Caco-2 (cell line): ENCODE results near the gene ELP4. TPM values are rescaled to one million over a fixed set of nuclear protein-coding genes. Genes with fewer than 3 reads are reported as not detected.

Experiments used
- BruUV-seq: library from RNA; stranded (reverse); fragments of 400-500 nt; replicated peaks from 2 replicates; lab custom pipeline; 2021; lab: Mats Ljungman, UMichigan
- CTCF ChIA-PET: fragments of 300-600 bp; sonication (Branson Sonifier 250); formaldehyde crosslinking; loops from one replicate; lab custom pipeline; 2022; ENCODE audit warnings: antibody characterized with exemption; lab: Charles Lee
- POLR2A ChIA-PET: fragments of 300-600 bp; sonication (Branson Sonifier 250); formaldehyde crosslinking; loops from one replicate; lab custom pipeline; 2022; ENCODE audit warnings: antibody characterized with exemption; lab: Charles Lee
- DNase-seq, 2 experiments: peaks; one replicate each; pipeline versions ENCODE4 v3.0.0 to v3.0.0-alpha.2; 2020 to 2022
- H3K27me3 ChIP-seq: replicated peaks from 2 replicates; pipeline ENCODE4 v1.6.0; 2011; ENCODE audit warnings: low read length; ENCODE audit not compliant: control insufficient read depth, insufficient read depth
- H3K36me3 ChIP-seq: 2 replicates; pipeline ENCODE4 v1.5.1; 2011; ENCODE audit warnings: low read length; ENCODE audit not compliant: control insufficient read depth, insufficient read depth
- H3K4me1 ChIP-seq: fragments of 250-450 bp; sonication (Bioruptor Pico); 2 replicates; pipeline ENCODE4 v1.5.1; 2020; ENCODE audit warnings: mild to moderate bottlenecking
- H3K4me3 ChIP-seq: 2 replicates; pipeline ENCODE4 v1.5.1; 2011; ENCODE audit warnings: low read depth, mild to moderate bottlenecking, control low read depth, low read length
- H3K9me3 ChIP-seq: fragments of 250-450 bp; sonication (Bioruptor Pico); 2 replicates; pipeline ENCODE4 v1.5.1; 2020; ENCODE audit warnings: mild to moderate bottlenecking, moderate library complexity
- H3K27ac Mint-ChIP-seq: one replicate; pipeline ENCODE4 v1.8.0; 2022; ENCODE audit warnings: mixed read lengths; ENCODE audit not compliant: unreplicated experiment
- H3K27me3 Mint-ChIP-seq: one replicate; pipeline ENCODE4 v1.8.0; 2022; ENCODE audit warnings: mixed read lengths; ENCODE audit not compliant: insufficient read depth, unreplicated experiment
- H3K36me3 Mint-ChIP-seq: one replicate; pipeline ENCODE4 v1.8.0; 2022; ENCODE audit warnings: mild to moderate bottlenecking, mixed read lengths; ENCODE audit not compliant: insufficient read depth, unreplicated experiment
- H3K4me1 Mint-ChIP-seq: one replicate; pipeline ENCODE4 v1.8.0; 2022; ENCODE audit warnings: low read depth, mixed read lengths; ENCODE audit not compliant: unreplicated experiment
- H3K4me3 Mint-ChIP-seq: one replicate; pipeline ENCODE4 v1.8.0; 2022; ENCODE audit warnings: mild to moderate bottlenecking, moderate library complexity, mixed read lengths; ENCODE audit not compliant: unreplicated experiment
- H3K9me3 Mint-ChIP-seq: one replicate; pipeline ENCODE4 v1.8.0; 2022; ENCODE audit warnings: mixed read lengths; ENCODE audit not compliant: unreplicated experiment
- intact Hi-C: fragments of 100-400 bp; cut with micrococcal nuclease; formaldehyde crosslinking; loops from one replicate; pipeline ENCODE4 v1.10.0; 2022; ENCODE audit not compliant: unreplicated experiment
- total RNA-seq: library from RNA; stranded (reverse); gene quantifications from 2 replicates; pipeline ENCODE4 v1.2.3, GENCODE V29; 2022
- TF ChIP-seq, protein P1 (sequence below), 2 experiments: fragments of 200-600 bp in 1 of 2; IDR thresholded peaks; 1 replicate in 1 of 2; 2 replicates in 1 of 2; pipeline versions ENCODE4 v1.5.1 to v1.8.0; 2011 to 2022; ENCODE audit warnings: antibody characterized with exemption in 1 of 2, control low read depth in 1 of 2, inconsistent platforms in 1 of 2, low read depth in 1 of 2, low read length in 1 of 2, mild to moderate bottlenecking in 1 of 2, moderate library complexity in 1 of 2; ENCODE audit not compliant: insufficient read depth in 1 of 2, severe bottlenecking in 1 of 2, unreplicated experiment in 1 of 2

The ELP4 gene
- total RNA-seq, 1 experiment from 2014 or later = 18.8 TPM

- DNase-seq = no peak
- CTCF ChIA-PET = no interaction called here
- no peaks in the 10 kb centered on the region for H3K9me3 Mint-ChIP-seq
- POLR2A ChIA-PET = no interaction called here
- H3K4me1 ChIP-seq = peaks cover 11% of the 10 kb centered on the region; the same call in 1 of the 2 replicates
- intact Hi-C loops = loop anchor here (10.0 kb wide), 2 partner anchors 314 to 766 kb away; partner anchors contain the start of genes EIF3M, ELP4 and IMMP1L
- no peak overlapping the region for H3K4me3 Mint-ChIP-seq
- no peaks in the 10 kb centered on the region for H3K36me3 Mint-ChIP-seq
- H3K9me3 ChIP-seq = no peaks in the 10 kb centered on the region
- H3K27me3 Mint-ChIP-seq = peaks cover 28% of the 10 kb centered on the region
- H3K4me3 ChIP-seq = no peak overlapping the region
- H3K27ac Mint-ChIP-seq = no peak overlapping the region
- TF ChIP-seq, protein P1, sequence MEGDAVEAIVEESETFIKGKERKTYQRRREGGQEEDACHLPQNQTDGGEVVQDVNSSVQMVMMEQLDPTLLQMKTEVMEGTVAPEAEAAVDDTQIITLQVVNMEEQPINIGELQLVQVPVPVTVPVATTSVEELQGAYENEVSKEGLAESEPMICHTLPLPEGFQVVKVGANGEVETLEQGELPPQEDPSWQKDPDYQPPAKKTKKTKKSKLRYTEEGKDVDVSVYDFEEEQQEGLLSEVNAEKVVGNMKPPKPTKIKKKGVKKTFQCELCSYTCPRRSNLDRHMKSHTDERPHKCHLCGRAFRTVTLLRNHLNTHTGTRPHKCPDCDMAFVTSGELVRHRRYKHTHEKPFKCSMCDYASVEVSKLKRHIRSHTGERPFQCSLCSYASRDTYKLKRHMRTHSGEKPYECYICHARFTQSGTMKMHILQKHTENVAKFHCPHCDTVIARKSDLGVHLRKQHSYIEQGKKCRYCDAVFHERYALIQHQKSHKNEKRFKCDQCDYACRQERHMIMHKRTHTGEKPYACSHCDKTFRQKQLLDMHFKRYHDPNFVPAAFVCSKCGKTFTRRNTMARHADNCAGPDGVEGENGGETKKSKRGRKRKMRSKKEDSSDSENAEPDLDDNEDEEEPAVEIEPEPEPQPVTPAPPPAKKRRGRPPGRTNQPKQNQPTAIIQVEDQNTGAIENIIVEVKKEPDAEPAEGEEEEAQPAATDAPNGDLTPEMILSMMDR (IDR thresholded peaks at IDR 0.05; ENCODE audit: insufficient read depth in 1 of 2, low read depth in 1 of 2, low read length in 1 of 2, severe bottlenecking in 1 of 2, unreplicated experiment in 1 of 2) = no peak
- no TSS peak for BruUV-seq
- peaks cover 6% of the 10 kb centered on the region for H3K4me1 Mint-ChIP-seq
- H3K27me3 ChIP-seq = peaks cover 14% of the 10 kb centered on the region
- no peaks in the 10 kb centered on the region for H3K36me3 ChIP-seq
Observed at GRCh38 chr11:31818425-31818755, 308.8 kb downstream of the ELP4 start.

- peaks cover 11% of the 10 kb centered on the region for H3K27me3 ChIP-seq
- Mint-ChIP-seq H3K36me3 (no peaks in the 10 kb centered on the region), H3K4me1 (peaks cover 6% of the 10 kb centered on the region), H3K4me3 (no peak overlapping the region), H3K27me3 (peaks cover 28% of the 10 kb centered on the region), H3K9me3 (no peaks in the 10 kb centered on the region), H3K27ac (no peak overlapping the region)
- ChIA-PET CTCF (no interaction called here), POLR2A (no interaction called here)
- no peaks in the 10 kb centered on the region for H3K9me3 ChIP-seq
- H3K36me3 ChIP-seq = no peaks in the 10 kb centered on the region
- no peak for DNase-seq
- no peak overlapping the region for H3K4me3 ChIP-seq
- intact Hi-C loops = loop anchor here (10.0 kb wide), 2 partner anchors 314 to 766 kb away; partner anchors contain the start of genes EIF3M, ELP4 and IMMP1L
- H3K4me1 ChIP-seq = peaks cover 8% of the 10 kb centered on the region; the same call in 1 of the 2 replicates
- no TSS peak for BruUV-seq
- TF ChIP-seq, protein P1 (IDR thresholded peaks at IDR 0.05; ENCODE audit: insufficient read depth in 1 of 2, low read depth in 1 of 2, low read length in 1 of 2, severe bottlenecking in 1 of 2, unreplicated experiment in 1 of 2) = no peak
Observed at GRCh38 chr11:31818874-31819331, 309.3 kb downstream of the ELP4 start.

DNA sequence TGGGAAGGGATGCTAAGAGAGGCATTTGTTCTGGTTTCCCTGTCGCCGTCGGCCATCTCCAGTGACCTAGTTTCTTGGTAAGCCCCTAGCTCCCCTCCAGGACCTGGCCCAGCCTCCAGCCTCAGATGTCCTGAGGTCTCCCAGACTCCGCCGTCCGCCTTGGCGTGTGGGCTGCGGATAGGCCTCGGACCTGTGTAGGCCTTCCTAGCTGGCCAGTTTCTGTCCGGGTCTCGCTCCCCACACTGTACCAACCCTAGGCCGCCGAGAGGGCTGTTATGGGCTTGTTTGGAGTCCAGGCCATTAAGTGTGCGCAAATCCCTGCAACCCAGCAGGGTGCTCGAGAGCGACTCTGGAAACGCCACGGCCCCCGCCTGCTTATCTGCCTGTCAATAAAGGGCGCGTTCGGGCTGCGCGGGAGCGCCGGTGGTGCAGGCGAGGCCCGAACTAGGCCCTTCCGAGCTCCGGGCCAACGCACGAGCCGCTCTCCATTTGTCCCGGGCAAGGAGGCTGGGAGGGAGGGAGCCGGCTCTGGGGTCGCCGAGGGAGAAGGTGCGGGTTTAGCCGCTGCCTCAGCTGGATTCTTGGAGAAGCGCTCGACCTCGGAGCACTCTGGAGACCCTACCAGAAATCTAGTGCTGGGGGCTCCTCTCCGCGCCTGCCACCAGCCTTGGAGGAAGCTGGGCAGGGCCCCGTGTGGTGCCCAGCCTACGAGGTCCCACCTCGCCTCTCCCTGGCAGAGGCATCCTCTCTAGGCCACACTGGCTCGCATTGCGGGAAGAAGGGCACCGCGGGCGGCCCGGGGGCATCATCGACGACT is 310.3 kb downstream of the ELP4 start:
- H3K4me3 Mint-ChIP-seq = no peak overlapping the region

More for the DNA sequence above, 310.3 kb downstream of the ELP4 start:
- Mint-ChIP-seq H3K27me3 (peaks cover 29% of the 10 kb centered on the region), H3K9me3 (no peaks in the 10 kb centered on the region), H3K36me3 (no peaks in the 10 kb centered on the region), H3K27ac (no peak overlapping the region), H3K4me1 (peaks cover 6% of the 10 kb centered on the region)
- CTCF ChIA-PET = no interaction called here
- DNase-seq = no peak
- TF ChIP-seq, protein P1 (IDR thresholded peaks at IDR 0.05; ENCODE audit: insufficient read depth in 1 of 2, low read depth in 1 of 2, low read length in 1 of 2, severe bottlenecking in 1 of 2, unreplicated experiment in 1 of 2) = no peak
- Histone ChIP-seq H3K27me3 (peaks cover 6% of the 10 kb centered on the region), H3K4me3 (no peak overlapping the region), H3K4me1 (peaks cover 8% of the 10 kb centered on the region; the same call in 1 of the 2 replicates), H3K36me3 (no peaks in the 10 kb centered on the region), H3K9me3 (no peaks in the 10 kb centered on the region)
- POLR2A ChIA-PET = no interaction called here
- BruUV-seq = no TSS peak
- intact Hi-C loops = loop anchor here (10.0 kb wide), 2 partner anchors 315 to 765 kb away; partner anchors contain the start of genes EIF3M, ELP4 and IMMP1L
